ENCODE results near the gene TMCO5A. TPM values are rescaled to one million over a fixed set of nuclear protein-coding genes. Genes with fewer than 3 reads are reported as not detected.

Gene TMCO5A
- total and polyA plus RNA-seq, 9 of the 15 experiments (the other 6 are each of a cell fraction or from before 2014, with no cell fraction given) = not detected

- TF ChIP-seq DEAF1 (CRISPR knock-in tag; IDR thresholded peaks at IDR 0.05) (no peak), FUS (optimal IDR thresholded peaks at IDR 0.05; ENCODE audit: low read depth, low read length) (no peak), RHOXF2B (CRISPR knock-in tag; conservative IDR thresholded peaks at IDR 0.05) (no peak), TOE1 (IDR thresholded peaks at IDR 0.05; ENCODE audit: borderline replicate concordance) (no peak), TOE1 (CRISPR knock-in tag; IDR thresholded peaks at IDR 0.05; ENCODE audit: borderline replicate concordance, low read depth) (no peak), NR0B1 (IDR thresholded peaks at IDR 0.05; ENCODE audit: partially characterized antibody) (no peak), ZNF133 (CRISPR knock-in tag; IDR thresholded peaks at IDR 0.05) (no peak), EP300 (IDR thresholded peaks at IDR 0.05; ENCODE audit: low read length) (no peak)
Measured at GRCh38 chr15:37931321-37931720, 3.1 kb upstream of the TMCO5A start (continued).

- Histone ChIP-seq H3K4me3 (no peak overlapping the region), H3K4me2 (ENCODE audit: insufficient read depth, low read length) (no peak overlapping the region), H2AFZ (ENCODE audit: low read depth, low read length) (no peak overlapping the region), H3K9me3 (replicated peaks; ENCODE audit: control insufficient read depth, insufficient read depth, low read depth, low read length) (no peaks in the 10 kb centered on the region), H3K9me1 (ENCODE audit: control insufficient read depth, insufficient read depth, low read length) (no peaks in the 10 kb centered on the region), H3K27ac (ENCODE audit: extremely low read depth, low read depth, low read length) (no peak overlapping the region), H3K4me1 (replicated peaks in 1 of 2; ENCODE audit: control insufficient read depth in 2 of 2, insufficient read depth in 2 of 2, low read length in 2 of 2) (no peaks in the 10 kb centered on the region), H3K79me2 (ENCODE audit: control insufficient read depth, insufficient read depth, low read length) (no peaks in the 10 kb centered on the region), H4K20me1 (replicated peaks; ENCODE audit: control insufficient read depth, insufficient read depth, low read length) (no peaks in the 10 kb centered on the region), H3K27me3 (ENCODE audit: control insufficient read depth in 2 of 2, insufficient read depth in 2 of 2, low read length in 2 of 2) (no peaks in the 10 kb centered on the region), H3K36me3 (ENCODE audit: control insufficient read depth, insufficient read depth, low read length) (no peaks in the 10 kb centered on the region), H3K9ac (ENCODE audit: insufficient read depth in 1 of 2, low read depth in 2 of 2, low read length in 2 of 2) (no peak overlapping the region)
- intact Hi-C loops (cut with micrococcal nuclease) = no loop called here
- WGBS (ENCODE audit: insufficient coverage, low coverage, missing lambda C conversion rate) = 0% methylated on average over 1 of the region's 1 CpG
- ChIA-PET POLR2A (no interaction called here), CTCF (ENCODE audit: low intra/inter-chr PET ratio) (no interaction called here)
- no TSS peak for BruUV-seq (replicated peaks)
- no peak for FAIRE-seq
- DNase-seq (ENCODE audit: extremely low read depth in 1 of 4, low spot score in 3 of 4) = no peak
- in situ Hi-C loops (cut with MboI) = no loop called here
- ATAC-seq = no peak
- no peak for TF ChIP-seq PRPF4 (IDR thresholded peaks at IDR 0.05; ENCODE audit: insufficient read depth, low read depth, low read length, poor library complexity, severe bottlenecking)
- TF ChIP-seq HMGN3 (IDR thresholded peaks at IDR 0.05; ENCODE audit: borderline replicate concordance, extremely low read depth, insufficient read length, low read depth, low read length) = no peak
- no peak for TF ChIP-seq FOXK1 (CRISPR knock-in tag; IDR thresholded peaks at IDR 0.05; ENCODE audit: borderline replicate concordance)
- no peak for TF ChIP-seq NCOA1 (IDR thresholded peaks at IDR 0.05; ENCODE audit: low read depth)
- TF ChIP-seq E4F1 (CRISPR knock-in tag; IDR thresholded peaks at IDR 0.05; ENCODE audit: borderline replicate concordance) = no peak
- no peak for TF ChIP-seq TCF3 (CRISPR knock-in tag; IDR thresholded peaks at IDR 0.05)
- no peak for TF ChIP-seq ELF2 (CRISPR knock-in tag; IDR thresholded peaks at IDR 0.05)
- TF ChIP-seq ZNF197 (CRISPR knock-in tag; IDR thresholded peaks at IDR 0.05; ENCODE audit: low read depth) = no peak
Measured at GRCh38 chr15:37931868-37932267, 2.6 kb upstream of the TMCO5A start.
